ENCODE results near the gene MED12L. TPM values are rescaled to one million over a fixed set of nuclear protein-coding genes. Genes with fewer than 3 reads are reported as not detected.

Gene MED12L
- total and polyA plus RNA-seq, 12 donors, result 0.03 to 4.5 (median 0.71) TPM

GRCh38 chr3:151480492-151480891, 395.0 kb downstream of the MED12L start:
- ATAC-seq, result no peak
- DNase-seq, result no peak
- WGBS, 2 donors, result 85 to 92% methylated on average over 2 of the region's 2 CpGs
- Histone ChIP-seq H3K9me3 (peaks cover 0 to 27% (median 5%) of the 10 kb centered on the region in 11 donors), H3K36me3 (no peaks in the 10 kb centered on the region), H3K4me1 (peaks cover 0 to 6% (median 0%) of the 10 kb centered on the region in 9 donors), H3K4me3 (no peak overlapping the region), H3K27ac (no peak overlapping the region), H3K27me3 (peaks cover 0 to 3% (median 0%) of the 10 kb centered on the region in 7 donors)
- intact Hi-C loops (cut with DNase I), result no loop called here
- no peak for TF ChIP-seq CTCF (IDR thresholded peaks at IDR 0.05)

- intact Hi-C loops (cut with DNase I), result no loop called here
- TF ChIP-seq CTCF (IDR thresholded peaks at IDR 0.05), result no peak
- no peaks in the 10 kb centered on the region for H3K36me3 ChIP-seq
- ATAC-seq (no peak), DNase-seq (no peak)
- no peak overlapping the region for H3K4me3 ChIP-seq
- H3K4me1 ChIP-seq, result peaks cover 0 to under 1% (median 0%) of the 10 kb centered on the region in 9 donors
- H3K27me3 ChIP-seq, result peaks cover 0 to 3% (median 0%) of the 10 kb centered on the region in 7 donors
- H3K9me3 ChIP-seq, result peaks cover 0 to 35% (median 5%) of the 10 kb centered on the region in 11 donors
- H3K27ac ChIP-seq, result no peak overlapping the region
- 94 to 97% methylated on average over 1 of the region's 1 CpG for WGBS, 2 donors
Observed at GRCh38 chr3:151483488-151483887, 398.0 kb downstream of the MED12L start.

- TF ChIP-seq CTCF (IDR thresholded peaks at IDR 0.05), result no peak
- intact Hi-C loops (cut with DNase I), result no loop called here
- H3K4me1 ChIP-seq, result no peaks in the 10 kb centered on the region
- no peak overlapping the region for H3K27ac ChIP-seq
- ATAC-seq (no peak), DNase-seq (no peak)
- H3K36me3 ChIP-seq, result no peaks in the 10 kb centered on the region
- WGBS, 2 donors, result 43 to 59% methylated on average over 6 of the region's 6 CpGs
- peaks cover 0 to 3% (median 0%) of the 10 kb centered on the region in 7 donors for H3K27me3 ChIP-seq
- peaks cover 0 to 35% (median 5%) of the 10 kb centered on the region in 11 donors for H3K9me3 ChIP-seq
- no peak overlapping the region for H3K4me3 ChIP-seq
Observed at GRCh38 chr3:151483961-151484520, 398.6 kb downstream of the MED12L start.

Other genes with a start within 250 kb of the MED12L start
- under 1 TPM in 2 of 10 donors, not detected in 8; 0.19 to 0.60 TPM for gene MINDY4B, start 180.2 kb upstream of the MED12L start, total RNA-seq
- not detected for gene MINDY4B, start 180.2 kb upstream of the MED12L start, polyA plus RNA-seq
- not detected for gene CLRN1, start 112.9 kb upstream of the MED12L start, total RNA-seq
- not detected for gene CLRN1, start 112.9 kb upstream of the MED12L start, polyA plus RNA-seq
- gene GPR171, start 117.6 kb downstream of the MED12L start, total RNA-seq, result 1 to 10 TPM in 1 of 10 donors, under 1 TPM in 3, not detected in 6; 0.31 to 3.7 (median 0.47) TPM
- gene GPR171, start 117.6 kb downstream of the MED12L start, polyA plus RNA-seq, result under 1 TPM; 0.36 to 0.66 TPM
- gene P2RY14, start 192.9 kb downstream of the MED12L start, total RNA-seq, result 1 to 10 TPM; 1.5 to 5.3 (median 2.7) TPM
- gene P2RY14, start 192.9 kb downstream of the MED12L start, polyA plus RNA-seq, result 1 to 10 TPM in 1 of 2 donors, under 1 TPM in 1; 0.72 to 4.0 TPM
- not detected for gene GPR87, start 231.2 kb downstream of the MED12L start, total RNA-seq
- gene GPR87, start 231.2 kb downstream of the MED12L start, polyA plus RNA-seq, result under 1 TPM in 1 of 2 donors, not detected in 1; 0.01 TPM
- 1 to 10 TPM in 2 of 10 donors, under 1 TPM in 8; 0.26 to 4.9 (median 0.44) TPM for gene P2RY13, start 243.9 kb downstream of the MED12L start, total RNA-seq
- gene P2RY13, start 243.9 kb downstream of the MED12L start, polyA plus RNA-seq, result under 1 TPM; 0.14 to 0.15 TPM

Measured in heart right ventricle (tissue), 16 donors.